Measurements from ENCODE around the gene COL4A1.

The COL4A1 gene

GRCh38 chr13:110274687-110275086, 32.3 kb downstream of the COL4A1 start:
- DNase-seq (ENCODE audit: low read depth): no peak

GRCh38 chr13:110273254-110273653, 33.7 kb downstream of the COL4A1 start:
- no peak for DNase-seq (ENCODE audit: low read depth)

- no peak for DNase-seq (ENCODE audit: low read depth)
Observed at GRCh38 chr13:110272651-110273050, 34.3 kb downstream of the COL4A1 start.

GRCh38 chr13:110272227-110272626, 34.7 kb downstream of the COL4A1 start:
- no peak for DNase-seq (ENCODE audit: low read depth)

GRCh38 chr13:110271313-110271712, 35.6 kb downstream of the COL4A1 start:
- DNase-seq (ENCODE audit: low read depth): no peak

GRCh38 chr13:110270507-110270906, 36.5 kb downstream of the COL4A1 start:
- no peak for DNase-seq (ENCODE audit: low read depth)

- DNase-seq (ENCODE audit: low read depth): no peak
Observed at GRCh38 chr13:110269509-110270185, 37.3 kb downstream of the COL4A1 start.

GRCh38 chr13:110268576-110269185, 38.3 kb downstream of the COL4A1 start:
- DNase-seq (ENCODE audit: low read depth): no peak

- no peak for DNase-seq (ENCODE audit: low read depth)
Observed at GRCh38 chr13:110268061-110268460, 38.9 kb downstream of the COL4A1 start.

GRCh38 chr13:110266983-110267382, 40.0 kb downstream of the COL4A1 start:
- DNase-seq (ENCODE audit: low read depth): no peak

- no peak for DNase-seq (ENCODE audit: low read depth)
Observed at GRCh38 chr13:110266431-110266809, 40.5 kb downstream of the COL4A1 start.

GRCh38 chr13:110265682-110266430, 41.1 kb downstream of the COL4A1 start:
- no peak for DNase-seq (ENCODE audit: low read depth)

GRCh38 chr13:110265341-110265681, 41.6 kb downstream of the COL4A1 start:
- DNase-seq (ENCODE audit: low read depth): no peak

GRCh38 chr13:110264685-110265275, 42.2 kb downstream of the COL4A1 start:
- DNase-seq (ENCODE audit: low read depth): no peak

GRCh38 chr13:110263888-110264287, 43.1 kb downstream of the COL4A1 start:
- no peak for DNase-seq (ENCODE audit: low read depth)

GRCh38 chr13:110263404-110263803, 43.6 kb downstream of the COL4A1 start:
- no peak for DNase-seq (ENCODE audit: low read depth)

- no peak for DNase-seq (ENCODE audit: low read depth)
Observed at GRCh38 chr13:110262508-110263291, 44.3 kb downstream of the COL4A1 start.

GRCh38 chr13:110262082-110262436, 44.9 kb downstream of the COL4A1 start:
- no peak for DNase-seq (ENCODE audit: low read depth)

- DNase-seq (ENCODE audit: low read depth): no peak
Observed at GRCh38 chr13:110261166-110262081, 45.5 kb downstream of the COL4A1 start.

GRCh38 chr13:110259651-110260050, 47.3 kb downstream of the COL4A1 start:
- DNase-seq (ENCODE audit: low read depth): no peak

Measured in stimulated activated CD8-positive, alpha-beta memory T cell treated with anti-CD3 and anti-CD28 coated beads, Interleukin-15, amount 100 ng/mL, for 1 hour (primary cell).